OCI-LY3 (cell line): ENCODE measurements around the gene TP53AIP1.

ENCODE experiments used
- EZH2phosphoT487 ChIP-seq: fragments of 200-600 bp; shearing (Covaris generic); IDR thresholded peaks from 2 replicates; pipeline ENCODE4 v1.6.1; 2018; ENCODE audit warnings: antibody characterized with exemption, mixed run types, low read depth
- TF ChIP-seq, protein P1 (sequence below): fragments of 200-600, 300-600 bp; sonication (generic); IDR thresholded peaks from 2 replicates; pipeline ENCODE4 v1.5.1; 2014; ENCODE audit warnings: antibody characterized with exemption, low read length, low read depth

DNA sequence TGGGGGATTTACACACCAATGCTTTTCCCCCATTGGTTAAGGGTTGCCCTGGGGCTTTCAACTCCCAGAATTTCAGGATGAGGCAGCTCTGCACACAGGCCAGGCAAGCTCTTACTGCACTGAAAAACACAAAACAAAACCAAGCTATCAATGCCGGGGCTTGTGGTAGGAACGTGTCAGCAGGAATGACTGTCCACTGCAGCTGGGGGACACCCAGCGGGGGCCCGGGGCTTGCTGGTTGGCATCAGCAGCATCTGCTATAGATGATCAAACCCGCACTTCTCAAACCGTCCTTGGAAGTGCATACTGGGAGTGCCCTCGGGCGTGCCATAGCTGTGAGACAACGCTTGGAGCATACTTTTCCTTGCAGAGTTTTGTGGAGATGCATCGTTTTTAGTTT lies 7.7 kb downstream of the TP53AIP1 start:
- TF ChIP-seq, protein P1, sequence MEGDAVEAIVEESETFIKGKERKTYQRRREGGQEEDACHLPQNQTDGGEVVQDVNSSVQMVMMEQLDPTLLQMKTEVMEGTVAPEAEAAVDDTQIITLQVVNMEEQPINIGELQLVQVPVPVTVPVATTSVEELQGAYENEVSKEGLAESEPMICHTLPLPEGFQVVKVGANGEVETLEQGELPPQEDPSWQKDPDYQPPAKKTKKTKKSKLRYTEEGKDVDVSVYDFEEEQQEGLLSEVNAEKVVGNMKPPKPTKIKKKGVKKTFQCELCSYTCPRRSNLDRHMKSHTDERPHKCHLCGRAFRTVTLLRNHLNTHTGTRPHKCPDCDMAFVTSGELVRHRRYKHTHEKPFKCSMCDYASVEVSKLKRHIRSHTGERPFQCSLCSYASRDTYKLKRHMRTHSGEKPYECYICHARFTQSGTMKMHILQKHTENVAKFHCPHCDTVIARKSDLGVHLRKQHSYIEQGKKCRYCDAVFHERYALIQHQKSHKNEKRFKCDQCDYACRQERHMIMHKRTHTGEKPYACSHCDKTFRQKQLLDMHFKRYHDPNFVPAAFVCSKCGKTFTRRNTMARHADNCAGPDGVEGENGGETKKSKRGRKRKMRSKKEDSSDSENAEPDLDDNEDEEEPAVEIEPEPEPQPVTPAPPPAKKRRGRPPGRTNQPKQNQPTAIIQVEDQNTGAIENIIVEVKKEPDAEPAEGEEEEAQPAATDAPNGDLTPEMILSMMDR = no peak
- TF ChIP-seq EZH2phosphoT487 = no peak
